ENCODE measurements around the gene FOXO3B.
"Not testable (repeated sequence)": the region's sequence is repeated elsewhere in the genome, so short reads cannot be mapped to it uniquely, and the experiment has no call there.

DNA sequence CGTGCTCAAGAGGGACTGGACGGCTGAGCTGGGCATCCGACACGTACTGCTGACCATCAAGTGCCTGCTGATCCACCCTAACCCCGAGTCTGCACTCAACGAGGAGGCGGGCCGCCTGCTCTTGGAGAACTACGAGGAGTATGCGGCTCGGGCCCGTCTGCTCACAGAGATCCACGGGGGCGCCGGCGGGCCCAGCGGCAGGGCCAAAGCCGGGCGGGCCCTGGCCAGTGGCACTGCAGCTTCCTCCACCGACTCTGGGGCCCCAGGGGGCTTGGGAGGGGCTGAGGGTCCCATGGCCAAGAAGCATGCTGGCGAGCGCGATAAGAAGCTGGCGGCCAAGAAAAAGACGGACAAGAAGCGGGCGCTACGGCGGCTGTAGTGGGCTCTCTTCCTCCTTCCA is 4.7 kb downstream of the FOXO3B start:
- TF ChIP-seq, protein P1, sequence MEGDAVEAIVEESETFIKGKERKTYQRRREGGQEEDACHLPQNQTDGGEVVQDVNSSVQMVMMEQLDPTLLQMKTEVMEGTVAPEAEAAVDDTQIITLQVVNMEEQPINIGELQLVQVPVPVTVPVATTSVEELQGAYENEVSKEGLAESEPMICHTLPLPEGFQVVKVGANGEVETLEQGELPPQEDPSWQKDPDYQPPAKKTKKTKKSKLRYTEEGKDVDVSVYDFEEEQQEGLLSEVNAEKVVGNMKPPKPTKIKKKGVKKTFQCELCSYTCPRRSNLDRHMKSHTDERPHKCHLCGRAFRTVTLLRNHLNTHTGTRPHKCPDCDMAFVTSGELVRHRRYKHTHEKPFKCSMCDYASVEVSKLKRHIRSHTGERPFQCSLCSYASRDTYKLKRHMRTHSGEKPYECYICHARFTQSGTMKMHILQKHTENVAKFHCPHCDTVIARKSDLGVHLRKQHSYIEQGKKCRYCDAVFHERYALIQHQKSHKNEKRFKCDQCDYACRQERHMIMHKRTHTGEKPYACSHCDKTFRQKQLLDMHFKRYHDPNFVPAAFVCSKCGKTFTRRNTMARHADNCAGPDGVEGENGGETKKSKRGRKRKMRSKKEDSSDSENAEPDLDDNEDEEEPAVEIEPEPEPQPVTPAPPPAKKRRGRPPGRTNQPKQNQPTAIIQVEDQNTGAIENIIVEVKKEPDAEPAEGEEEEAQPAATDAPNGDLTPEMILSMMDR (IDR thresholded peaks at IDR 0.05) = not testable (repeated sequence)
- not testable (repeated sequence) for TF ChIP-seq POLR2A (IDR thresholded peaks at IDR 0.05; ENCODE audit: low read length); RNF2 (IDR thresholded peaks at IDR 0.05; ENCODE audit: borderline replicate concordance, low read depth); RAD21 (conservative IDR thresholded peaks at IDR 0.05 in 1 of 2, IDR thresholded peaks at IDR 0.05 in 1 of 2)

Data from A549 (cell line).